Fibroblast of pulmonary artery (primary cell): Measurements from ENCODE around the gene NKX2-4.

Experiments used
- DNase-seq: peaks from one replicate; pipeline ENCODE4 v3.0.0-alpha.2; 2010; ENCODE audit warnings: low read depth
- H3K4me3 ChIP-seq: replicated peaks from 2 replicates; pipeline ENCODE4 v1.5.1; 2011; ENCODE audit warnings: low read depth, mild to moderate bottlenecking, control low read depth, low read length, moderate library complexity
- CTCF ChIP-seq: IDR thresholded peaks from 2 replicates; pipeline ENCODE4 v1.5.1; 2011; ENCODE audit warnings: mild to moderate bottlenecking, control low read depth, low read length, inconsistent platforms; ENCODE audit errors: missing control alignments

The NKX2-4 gene

GRCh38 chr20:21388566-21388965 lies 8.8 kb downstream of the NKX2-4 start:
- H3K4me3 ChIP-seq = no peak overlapping the region
- DNase-seq = no peak
- TF ChIP-seq CTCF = no peak

GRCh38 chr20:21387528-21387927 lies 9.8 kb downstream of the NKX2-4 start:
- no peak for TF ChIP-seq CTCF
- H3K4me3 ChIP-seq = no peak overlapping the region
- no peak for DNase-seq

- H3K4me3 ChIP-seq = no peak overlapping the region
- no peak for TF ChIP-seq CTCF
- DNase-seq = no peak
Measured at GRCh38 chr20:21386111-21386510, 11.2 kb downstream of the NKX2-4 start.

GRCh38 chr20:21384308-21384892 lies 12.9 kb downstream of the NKX2-4 start:
- no peak for DNase-seq
- H3K4me3 ChIP-seq = no peak overlapping the region
- TF ChIP-seq CTCF = no peak

GRCh38 chr20:21381619-21382018 lies 15.7 kb downstream of the NKX2-4 start:
- no peak overlapping the region for H3K4me3 ChIP-seq
- TF ChIP-seq CTCF = no peak
- DNase-seq = no peak

- no peak overlapping the region for H3K4me3 ChIP-seq
- no peak for TF ChIP-seq CTCF
- DNase-seq = no peak
Measured at GRCh38 chr20:21380711-21381110, 16.6 kb downstream of the NKX2-4 start.

GRCh38 chr20:21378259-21378658 lies 19.1 kb downstream of the NKX2-4 start:
- no peak overlapping the region for H3K4me3 ChIP-seq
- DNase-seq = no peak
- TF ChIP-seq CTCF = no peak
